ENCODE data around the gene TRHDE. TPM values are rescaled to one million over a fixed set of nuclear protein-coding genes. Genes with fewer than 3 reads are reported as not detected.

TRHDE gene
- total RNA-seq, 4 donors from 2014 or later = under 0.01 to 0.95 (median 0.50) TPM; not detected in 1

DNA sequence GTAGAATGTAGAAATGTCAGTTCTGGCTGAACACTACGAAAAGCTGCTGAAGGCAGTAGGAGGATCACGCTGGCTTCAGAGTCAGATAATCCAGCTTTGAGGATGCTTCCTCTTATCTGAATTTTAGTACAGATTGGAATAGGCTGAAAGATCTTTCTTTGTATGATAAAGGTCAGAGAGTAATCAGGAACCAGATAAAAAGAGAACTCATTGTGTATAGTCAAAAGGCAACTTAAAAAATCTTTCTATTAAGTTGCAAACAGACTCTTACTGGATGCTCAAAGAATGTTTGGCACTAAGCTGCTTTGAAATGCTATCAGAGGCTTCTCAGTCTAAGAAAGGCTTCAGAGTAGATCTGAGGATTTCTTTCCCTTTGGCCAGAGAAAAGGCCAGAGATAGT, 21.8 kb upstream of the TRHDE start:
- intact Hi-C loops (cut with DNase I) = no loop called here
- TF ChIP-seq, protein P1, sequence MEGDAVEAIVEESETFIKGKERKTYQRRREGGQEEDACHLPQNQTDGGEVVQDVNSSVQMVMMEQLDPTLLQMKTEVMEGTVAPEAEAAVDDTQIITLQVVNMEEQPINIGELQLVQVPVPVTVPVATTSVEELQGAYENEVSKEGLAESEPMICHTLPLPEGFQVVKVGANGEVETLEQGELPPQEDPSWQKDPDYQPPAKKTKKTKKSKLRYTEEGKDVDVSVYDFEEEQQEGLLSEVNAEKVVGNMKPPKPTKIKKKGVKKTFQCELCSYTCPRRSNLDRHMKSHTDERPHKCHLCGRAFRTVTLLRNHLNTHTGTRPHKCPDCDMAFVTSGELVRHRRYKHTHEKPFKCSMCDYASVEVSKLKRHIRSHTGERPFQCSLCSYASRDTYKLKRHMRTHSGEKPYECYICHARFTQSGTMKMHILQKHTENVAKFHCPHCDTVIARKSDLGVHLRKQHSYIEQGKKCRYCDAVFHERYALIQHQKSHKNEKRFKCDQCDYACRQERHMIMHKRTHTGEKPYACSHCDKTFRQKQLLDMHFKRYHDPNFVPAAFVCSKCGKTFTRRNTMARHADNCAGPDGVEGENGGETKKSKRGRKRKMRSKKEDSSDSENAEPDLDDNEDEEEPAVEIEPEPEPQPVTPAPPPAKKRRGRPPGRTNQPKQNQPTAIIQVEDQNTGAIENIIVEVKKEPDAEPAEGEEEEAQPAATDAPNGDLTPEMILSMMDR (IDR thresholded peaks at IDR 0.05) = no peak
- no peak for TF ChIP-seq POLR2A (IDR thresholded peaks at IDR 0.05)
- no peak overlapping the region for H3K4me3 ChIP-seq
- no peak overlapping the region for H3K27ac ChIP-seq
- no peaks in the 10 kb centered on the region for H3K4me1 ChIP-seq
- WGBS, 2 donors = 67% methylated on average over 2 of the region's 2 CpGs
- H3K9me3 ChIP-seq = no peaks in the 10 kb centered on the region
- H3K36me3 ChIP-seq = no peaks in the 10 kb centered on the region
- no peak for DNase-seq
- no peaks in the 10 kb centered on the region for H3K27me3 ChIP-seq

DNA sequence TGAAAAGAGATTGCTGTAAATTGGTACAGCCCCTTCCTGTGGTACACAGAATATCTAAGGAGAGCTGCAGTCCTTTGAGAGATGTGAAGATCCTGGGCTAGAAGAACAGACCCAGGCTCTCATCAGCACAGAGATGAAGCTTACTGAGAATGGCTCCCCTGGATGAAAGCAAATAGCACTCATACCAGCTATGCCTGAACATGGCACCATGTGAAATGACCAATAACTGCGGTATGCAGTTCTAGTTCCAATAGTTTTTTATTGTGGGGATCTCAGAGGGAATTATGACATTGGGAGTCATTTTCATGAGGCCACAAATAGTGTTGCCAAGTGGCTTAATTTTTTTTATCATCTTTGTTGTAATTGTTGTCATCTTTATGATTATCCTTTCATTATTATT, 15.4 kb upstream of the TRHDE start:
- intact Hi-C loops (cut with DNase I) = no loop called here

DNA sequence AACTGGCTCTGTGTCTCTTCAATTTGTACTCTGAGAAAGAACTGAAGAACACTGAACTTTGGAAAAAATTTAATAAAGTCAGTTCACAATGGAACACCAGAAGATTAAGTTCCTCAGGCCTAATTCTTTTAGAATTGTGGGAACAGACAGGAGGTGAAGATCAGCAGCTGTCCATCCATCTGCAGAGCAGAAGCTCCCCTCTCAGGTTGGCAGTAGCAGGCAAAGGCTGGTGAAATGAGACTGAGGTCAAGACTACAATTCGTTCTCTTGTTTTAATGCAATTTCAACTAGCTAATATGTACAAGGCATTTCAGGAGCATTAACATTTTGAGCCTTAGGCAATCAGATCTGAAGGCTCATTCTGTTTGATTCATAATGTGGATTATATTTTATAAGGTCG, 10.3 kb upstream of the TRHDE start:
- H3K27ac ChIP-seq = no peak overlapping the region
- WGBS, 2 donors = 22 to 26% methylated on average over 2 of the region's 2 CpGs
- TF ChIP-seq POLR2A (IDR thresholded peaks at IDR 0.05) = no peak
- TF ChIP-seq, protein P1 (IDR thresholded peaks at IDR 0.05) = no peak
- H3K4me3 ChIP-seq = no peak overlapping the region
- no peaks in the 10 kb centered on the region for H3K36me3 ChIP-seq
- intact Hi-C loops (cut with DNase I) = no loop called here
- no peaks in the 10 kb centered on the region for H3K27me3 ChIP-seq
- H3K4me1 ChIP-seq = no peaks in the 10 kb centered on the region
- H3K9me3 ChIP-seq = no peaks in the 10 kb centered on the region
- no peak for DNase-seq

More for the DNA sequence above, 15.4 kb upstream of the TRHDE start:
- Histone ChIP-seq H3K4me3 (no peak overlapping the region), H3K4me1 (no peaks in the 10 kb centered on the region), H3K36me3 (no peaks in the 10 kb centered on the region), H3K27me3 (no peaks in the 10 kb centered on the region), H3K27ac (no peak overlapping the region), H3K9me3 (no peaks in the 10 kb centered on the region)
- WGBS, 2 donors = 70 to 91% methylated on average over 1 of the region's 1 CpG
- TF ChIP-seq POLR2A (IDR thresholded peaks at IDR 0.05) = no peak
- TF ChIP-seq, protein P1 (IDR thresholded peaks at IDR 0.05) = no peak
- DNase-seq = no peak

DNA sequence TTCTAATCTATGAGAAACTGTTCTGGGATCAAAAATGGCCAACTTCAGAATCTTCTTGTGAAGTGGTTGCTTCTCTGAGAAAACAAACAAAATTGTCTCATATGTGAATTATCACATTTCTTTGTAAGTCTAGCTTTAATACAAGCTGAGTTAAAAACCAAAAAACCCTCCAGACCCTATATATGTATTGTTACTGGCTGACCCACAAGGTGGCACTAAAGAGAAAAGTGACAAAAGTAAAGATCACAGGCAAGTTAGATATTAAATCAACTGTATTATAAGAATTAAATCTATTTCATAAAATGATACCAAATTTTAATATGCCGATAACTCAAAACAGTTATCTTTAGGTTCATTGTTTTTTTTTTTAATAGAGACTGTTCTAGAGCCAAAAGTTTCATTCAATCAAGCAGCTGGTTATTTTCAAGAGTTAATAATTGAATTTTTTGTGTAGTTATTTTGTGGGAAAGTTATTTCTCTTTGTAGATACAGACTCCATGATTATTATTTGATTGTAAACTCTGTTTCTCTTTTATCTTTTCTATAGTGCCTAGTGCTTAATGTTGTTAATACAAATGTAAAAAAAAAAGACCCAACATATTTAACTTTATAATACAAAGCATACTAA, 7.5 kb upstream of the TRHDE start:
- H3K36me3 ChIP-seq = no peaks in the 10 kb centered on the region
- DNase-seq = no peak
- H3K9me3 ChIP-seq = no peaks in the 10 kb centered on the region
- H3K4me3 ChIP-seq = no peak overlapping the region
- TF ChIP-seq, protein P1 (IDR thresholded peaks at IDR 0.05) = peak in 1 of 6 experiments; percentile 15
- no peak for TF ChIP-seq POLR2A (IDR thresholded peaks at IDR 0.05)
- peaks cover 0 to 16% (median 0%) of the 10 kb centered on the region in 4 donors for H3K27me3 ChIP-seq
- intact Hi-C loops (cut with DNase I) = no loop called here
- WGBS, 2 donors = 62 to 76% methylated on average over 1 of the region's 1 CpG
- H3K4me1 ChIP-seq = no peaks in the 10 kb centered on the region
- H3K27ac ChIP-seq = no peak overlapping the region

DNA sequence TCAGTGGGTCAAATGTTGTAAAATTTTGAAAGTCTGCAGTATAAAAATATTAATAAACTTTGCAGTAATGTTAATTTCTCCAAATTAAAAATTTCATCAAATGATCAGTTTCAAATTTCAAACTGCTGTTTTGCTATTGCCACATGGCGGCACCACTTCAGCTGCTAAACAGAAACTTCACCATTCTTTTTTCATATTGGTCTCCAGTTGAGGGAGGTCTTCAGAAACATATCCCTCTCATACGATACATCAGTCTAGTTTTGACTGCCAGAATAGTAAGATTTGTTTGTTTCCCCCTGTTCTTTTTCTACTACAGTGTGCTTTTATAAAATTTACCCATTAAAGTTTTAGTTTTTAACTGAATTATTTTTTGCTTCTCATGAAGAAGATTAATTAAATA, 4.2 kb upstream of the TRHDE start:
- DNase-seq = no peak
- H3K27ac ChIP-seq = no peak overlapping the region
- TF ChIP-seq POLR2A (IDR thresholded peaks at IDR 0.05) = no peak
- TF ChIP-seq, protein P1 (IDR thresholded peaks at IDR 0.05) = no peak
- WGBS, 2 donors = 63 to 67% methylated on average over 2 of the region's 2 CpGs
- peaks cover 2 to 50% (median 3%) of the 10 kb centered on the region in 4 donors for H3K27me3 ChIP-seq
- intact Hi-C loops (cut with DNase I) = no loop called here
- no peaks in the 10 kb centered on the region for H3K36me3 ChIP-seq
- no peak overlapping the region for H3K4me3 ChIP-seq
- H3K4me1 ChIP-seq = peaks cover 4 to 18% (median 12%) of the 10 kb centered on the region in 3 donors
- H3K9me3 ChIP-seq = no peaks in the 10 kb centered on the region
